ENCODE data around the gene MEIS3.

DNA sequence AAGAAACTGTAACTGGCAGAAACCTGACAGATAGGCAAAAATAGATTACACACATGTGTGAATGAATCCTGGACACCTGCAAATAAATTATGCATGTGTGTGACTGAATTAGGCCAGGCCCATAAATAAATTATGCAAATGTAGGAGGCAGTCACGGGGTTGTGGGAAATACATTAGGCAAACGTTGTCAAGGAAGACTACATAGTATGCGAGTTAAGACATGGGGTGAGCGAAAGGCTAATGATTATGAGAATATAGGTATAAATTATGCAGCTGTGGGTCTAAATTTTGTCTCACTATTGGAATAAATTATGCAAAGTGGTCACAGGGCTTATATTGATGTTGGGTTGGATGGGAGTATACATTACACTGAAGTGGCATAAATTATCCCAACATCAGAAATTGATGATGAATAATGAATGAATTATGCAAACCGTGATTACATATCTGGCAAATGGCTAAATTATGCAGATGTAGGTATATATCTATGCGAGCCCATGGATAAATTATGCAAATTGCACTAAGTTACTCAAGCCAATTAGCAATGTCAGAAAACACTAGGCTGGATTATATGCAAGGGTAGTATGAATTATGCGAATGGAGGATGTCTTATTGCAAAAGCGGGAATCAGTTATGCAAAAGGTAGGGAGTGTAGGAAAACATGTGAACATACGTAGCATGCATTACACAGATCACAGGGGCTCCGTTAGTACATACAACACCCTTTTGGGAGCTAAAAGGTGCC lies 45.5 kb upstream of the MEIS3 start:
- TF ChIP-seq POLR2AphosphoS5 (IDR thresholded peaks at IDR 0.05; ENCODE audit: low read depth) (no peak), SPI1 (IDR thresholded peaks at IDR 0.05; ENCODE audit: borderline replicate concordance, low read depth) (no peak), GABPA (IDR thresholded peaks at IDR 0.05; ENCODE audit: low read depth) (no peak)
- TF ChIP-seq, protein P1, sequence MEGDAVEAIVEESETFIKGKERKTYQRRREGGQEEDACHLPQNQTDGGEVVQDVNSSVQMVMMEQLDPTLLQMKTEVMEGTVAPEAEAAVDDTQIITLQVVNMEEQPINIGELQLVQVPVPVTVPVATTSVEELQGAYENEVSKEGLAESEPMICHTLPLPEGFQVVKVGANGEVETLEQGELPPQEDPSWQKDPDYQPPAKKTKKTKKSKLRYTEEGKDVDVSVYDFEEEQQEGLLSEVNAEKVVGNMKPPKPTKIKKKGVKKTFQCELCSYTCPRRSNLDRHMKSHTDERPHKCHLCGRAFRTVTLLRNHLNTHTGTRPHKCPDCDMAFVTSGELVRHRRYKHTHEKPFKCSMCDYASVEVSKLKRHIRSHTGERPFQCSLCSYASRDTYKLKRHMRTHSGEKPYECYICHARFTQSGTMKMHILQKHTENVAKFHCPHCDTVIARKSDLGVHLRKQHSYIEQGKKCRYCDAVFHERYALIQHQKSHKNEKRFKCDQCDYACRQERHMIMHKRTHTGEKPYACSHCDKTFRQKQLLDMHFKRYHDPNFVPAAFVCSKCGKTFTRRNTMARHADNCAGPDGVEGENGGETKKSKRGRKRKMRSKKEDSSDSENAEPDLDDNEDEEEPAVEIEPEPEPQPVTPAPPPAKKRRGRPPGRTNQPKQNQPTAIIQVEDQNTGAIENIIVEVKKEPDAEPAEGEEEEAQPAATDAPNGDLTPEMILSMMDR (IDR thresholded peaks at IDR 0.05; ENCODE audit: insufficient read depth, low read length) = no peak
- TF ChIP-seq, protein P2, sequence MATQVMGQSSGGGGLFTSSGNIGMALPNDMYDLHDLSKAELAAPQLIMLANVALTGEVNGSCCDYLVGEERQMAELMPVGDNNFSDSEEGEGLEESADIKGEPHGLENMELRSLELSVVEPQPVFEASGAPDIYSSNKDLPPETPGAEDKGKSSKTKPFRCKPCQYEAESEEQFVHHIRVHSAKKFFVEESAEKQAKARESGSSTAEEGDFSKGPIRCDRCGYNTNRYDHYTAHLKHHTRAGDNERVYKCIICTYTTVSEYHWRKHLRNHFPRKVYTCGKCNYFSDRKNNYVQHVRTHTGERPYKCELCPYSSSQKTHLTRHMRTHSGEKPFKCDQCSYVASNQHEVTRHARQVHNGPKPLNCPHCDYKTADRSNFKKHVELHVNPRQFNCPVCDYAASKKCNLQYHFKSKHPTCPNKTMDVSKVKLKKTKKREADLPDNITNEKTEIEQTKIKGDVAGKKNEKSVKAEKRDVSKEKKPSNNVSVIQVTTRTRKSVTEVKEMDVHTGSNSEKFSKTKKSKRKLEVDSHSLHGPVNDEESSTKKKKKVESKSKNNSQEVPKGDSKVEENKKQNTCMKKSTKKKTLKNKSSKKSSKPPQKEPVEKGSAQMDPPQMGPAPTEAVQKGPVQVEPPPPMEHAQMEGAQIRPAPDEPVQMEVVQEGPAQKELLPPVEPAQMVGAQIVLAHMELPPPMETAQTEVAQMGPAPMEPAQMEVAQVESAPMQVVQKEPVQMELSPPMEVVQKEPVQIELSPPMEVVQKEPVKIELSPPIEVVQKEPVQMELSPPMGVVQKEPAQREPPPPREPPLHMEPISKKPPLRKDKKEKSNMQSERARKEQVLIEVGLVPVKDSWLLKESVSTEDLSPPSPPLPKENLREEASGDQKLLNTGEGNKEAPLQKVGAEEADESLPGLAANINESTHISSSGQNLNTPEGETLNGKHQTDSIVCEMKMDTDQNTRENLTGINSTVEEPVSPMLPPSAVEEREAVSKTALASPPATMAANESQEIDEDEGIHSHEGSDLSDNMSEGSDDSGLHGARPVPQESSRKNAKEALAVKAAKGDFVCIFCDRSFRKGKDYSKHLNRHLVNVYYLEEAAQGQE (IDR thresholded peaks at IDR 0.05; ENCODE audit: insufficient replicate concordance, low read depth) = no peak

Data from HL-60 (cell line).